H9 (cell line): ENCODE results near the gene VWA5B1. TPM values are rescaled to one million over a fixed set of nuclear protein-coding genes. Genes with fewer than 3 reads are reported as not detected.

Experiments used
- DNase-seq: peaks from one replicate; pipeline ENCODE4 v3.0.0-alpha.2; 2017
- H2AFZ ChIP-seq: one replicate; pipeline ENCODE4 v1.6.1; 2013; ENCODE audit warnings: mild to moderate bottlenecking, low read length, control low read depth, moderate library complexity
- H2AK5ac ChIP-seq: 2 replicates; pipeline ENCODE4 v1.6.1; 2013; ENCODE audit warnings: low read length, control low read depth, mixed read lengths; ENCODE audit not compliant: insufficient read length
- H2BK120ac ChIP-seq: one replicate; pipeline ENCODE4 v1.6.1; 2013; ENCODE audit warnings: low read depth, mild to moderate bottlenecking, low read length, control low read depth, inconsistent platforms; ENCODE audit not compliant: poor library complexity, severe bottlenecking
- H2BK12ac ChIP-seq: 2 replicates; pipeline ENCODE4 v1.6.1; 2013; ENCODE audit warnings: low read length, control low read depth, mixed read lengths, low read depth; ENCODE audit not compliant: insufficient read length
- H2BK15ac ChIP-seq: 2 replicates; pipeline ENCODE4 v1.6.1; 2013; ENCODE audit warnings: low read depth, low read length, control low read depth
- H2BK20ac ChIP-seq: one replicate; pipeline ENCODE4 v1.6.1; 2013; ENCODE audit warnings: low read depth, mild to moderate bottlenecking, low read length, control low read depth, inconsistent platforms; ENCODE audit not compliant: poor library complexity, severe bottlenecking
- H2BK5ac ChIP-seq: 2 replicates; pipeline ENCODE4 v1.6.1; 2013; ENCODE audit warnings: low read length, control low read depth, mixed read lengths; ENCODE audit not compliant: insufficient read length
- H3K14ac ChIP-seq: 2 replicates; pipeline ENCODE4 v1.6.1; 2013; ENCODE audit warnings: low read length, control low read depth; ENCODE audit not compliant: insufficient read depth
- H3K18ac ChIP-seq: 2 replicates; pipeline ENCODE4 v1.6.1; 2013; ENCODE audit warnings: low read depth, mild to moderate bottlenecking, mixed read lengths, low read length, control low read depth; ENCODE audit not compliant: insufficient read length
- H3K23ac ChIP-seq: 2 replicates; pipeline ENCODE4 v1.6.1; 2013; ENCODE audit warnings: low read length, control low read depth, mixed read lengths, low read depth; ENCODE audit not compliant: insufficient read length
- H3K23me2 ChIP-seq: 2 replicates; pipeline ENCODE4 v1.6.1; 2013; ENCODE audit warnings: low read depth, mild to moderate bottlenecking, mixed read lengths, low read length, control low read depth; ENCODE audit not compliant: insufficient read length, poor library complexity, severe bottlenecking
- H3K27ac ChIP-seq: 2 replicates; pipeline ENCODE4 v1.5.1; 2013; ENCODE audit warnings: low read length, control low read depth, mixed read lengths, low read depth; ENCODE audit not compliant: insufficient read length
- H3K27me3 ChIP-seq: 2 replicates; pipeline ENCODE4 v1.6.1; 2013; ENCODE audit warnings: low read length, control low read depth, inconsistent platforms; ENCODE audit not compliant: insufficient read depth
- H3K4ac ChIP-seq: 2 replicates; pipeline ENCODE4 v1.6.1; 2013; ENCODE audit warnings: low read depth, mild to moderate bottlenecking, control low read depth, inconsistent platforms, low read length, moderate library complexity
- H3K4me1 ChIP-seq: 2 replicates; pipeline ENCODE4 v1.6.1; 2013; ENCODE audit warnings: low read length, control low read depth, inconsistent platforms; ENCODE audit not compliant: insufficient read depth
- H3K4me2 ChIP-seq: 2 replicates; pipeline ENCODE4 v1.6.1; 2013; ENCODE audit warnings: low read length, control low read depth, mixed read lengths; ENCODE audit not compliant: insufficient read length, insufficient read depth
- H3K56ac ChIP-seq: 2 replicates; pipeline ENCODE4 v1.6.1; 2013; ENCODE audit warnings: low read depth, mild to moderate bottlenecking, mixed read lengths, low read length, control low read depth; ENCODE audit not compliant: insufficient read length
- H3K79me1 ChIP-seq: 2 replicates; pipeline ENCODE4 v1.6.1; 2013; ENCODE audit warnings: low read depth, mild to moderate bottlenecking, moderate library complexity, low read length, control low read depth, inconsistent platforms; ENCODE audit not compliant: insufficient read depth, poor library complexity, severe bottlenecking
- H3K79me2 ChIP-seq: 2 replicates; pipeline ENCODE4 v1.6.1; 2013; ENCODE audit warnings: low read length, control low read depth, inconsistent platforms; ENCODE audit not compliant: insufficient read depth
- H3K9ac ChIP-seq: 2 replicates; pipeline ENCODE4 v1.6.1; 2013; ENCODE audit warnings: low read length, control low read depth, mixed read lengths; ENCODE audit not compliant: insufficient read length; ENCODE audit errors: extremely low read depth
- H3K9me3 ChIP-seq: one replicate; pipeline ENCODE4 v1.6.1; 2013; ENCODE audit warnings: low read depth, low read length, inconsistent platforms; ENCODE audit not compliant: control insufficient read depth
- H3T11ph ChIP-seq: one replicate; pipeline ENCODE4 v1.6.1; 2013; ENCODE audit warnings: mild to moderate bottlenecking, low read length, control low read depth, inconsistent platforms
- H4K20me1 ChIP-seq: one replicate; pipeline ENCODE4 v1.6.1; 2013; ENCODE audit not compliant: control insufficient read depth, insufficient read length, insufficient read depth
- H4K5ac ChIP-seq: 2 replicates; pipeline ENCODE4 v1.6.1; 2013; ENCODE audit warnings: low read depth, mild to moderate bottlenecking, mixed read lengths, low read length, control low read depth; ENCODE audit not compliant: insufficient read length
- H4K8ac ChIP-seq: replicated peaks from 2 replicates; pipeline ENCODE4 v1.6.1; 2013; ENCODE audit warnings: low read length, control low read depth, mixed read lengths, low read depth; ENCODE audit not compliant: insufficient read length
- H4K91ac ChIP-seq: 2 replicates; pipeline ENCODE4 v1.6.1; 2013; ENCODE audit warnings: low read depth, mild to moderate bottlenecking, moderate library complexity, mixed read lengths, low read length, control low read depth; ENCODE audit not compliant: insufficient read length
- H3K27ac Mint-ChIP-seq, 3 experiments: 2 replicates in 2 of 3; 3 replicates in 1 of 3; pipeline ENCODE4 v1.8.0; 2020 to 2021; ENCODE audit warnings: mixed read lengths in 3 of 3, mild to moderate bottlenecking in 1 of 3, moderate library complexity in 1 of 3
- H3K27me3 Mint-ChIP-seq: 2 replicates; pipeline ENCODE4 v1.8.0; 2021; ENCODE audit warnings: low read depth, mild to moderate bottlenecking, moderate library complexity, mixed read lengths
- H3K36me3 Mint-ChIP-seq, 3 experiments: 2 replicates in 2 of 3; 3 replicates in 1 of 3; pipeline ENCODE4 v1.8.0; 2020 to 2021; ENCODE audit warnings: low read depth in 3 of 3, mixed read lengths in 3 of 3; ENCODE audit not compliant: insufficient read depth in 1 of 3
- H3K4me1 Mint-ChIP-seq, 2 experiments: 2 replicates each; pipeline ENCODE4 v1.8.0; 2020; ENCODE audit warnings: mixed read lengths in 2 of 2
- H3K4me3 Mint-ChIP-seq, 2 experiments: 2 replicates in 1 of 2; 3 replicates in 1 of 2; pipeline ENCODE4 v1.8.0; 2020 to 2021; ENCODE audit warnings: mild to moderate bottlenecking in 2 of 2, mixed read lengths in 2 of 2, moderate library complexity in 1 of 2
- H3K9me3 Mint-ChIP-seq, 2 experiments: 2 replicates in 1 of 2; 3 replicates in 1 of 2; pipeline ENCODE4 v1.8.0; 2020; ENCODE audit warnings: mild to moderate bottlenecking in 2 of 2, mixed read lengths in 2 of 2, moderate library complexity in 1 of 2
- CTCF ChIP-seq: fragments of 200-600 bp; sonication (generic); conservative IDR thresholded peaks from 3 replicates; pipeline ENCODE4 v1.8.0; 2021; ENCODE audit warnings: antibody characterized with exemption, mild to moderate bottlenecking
- WGBS: extraction: QIAGEN DNeasy Blood & Tissue Kit; methylation state at CpG from one replicate; pipeline ENCODE4 v1.1.7; 2013; ENCODE audit warnings: missing lambda C conversion rate, low lambda C conversion rate, mixed read lengths; ENCODE audit not compliant: insufficient read length; ENCODE audit errors: extremely low coverage; 5-methylcytosine and 5-hydroxymethylcytosine counted together
- total RNA-seq: library from RNA; stranded (reverse); gene quantifications from 2 replicates; pipeline ENCODE4 v1.2.1, GENCODE V29; 2021

The VWA5B1 gene
- total RNA-seq, 1 experiment from 2014 or later: not detected

GRCh38 chr1:20389571-20389970 is 98.9 kb downstream of the VWA5B1 start:
- no peak overlapping the region for H2BK15ac ChIP-seq
- H4K5ac ChIP-seq: no peak overlapping the region
- H3K14ac ChIP-seq: no peak overlapping the region
- no peak overlapping the region for H3T11ph ChIP-seq
- no CpG with 5 or more reads among the region's 11 CpGs for WGBS
- no peaks in the 10 kb centered on the region; the same call in 1 of the 2 replicates for H3K27me3 ChIP-seq
- no peak overlapping the region for H3K23ac ChIP-seq
- H3K9ac ChIP-seq: no peak overlapping the region
- Mint-ChIP-seq H3K36me3 (no peaks in the 10 kb centered on the region), H3K9me3 (no peaks in the 10 kb centered on the region), H3K4me3 (no peak overlapping the region), H3K4me1 (peaks cover 17 to 27% of the 10 kb centered on the region in 2 experiments), H3K27ac (no peak overlapping the region), H3K27me3 (peaks cover 95% of the 10 kb centered on the region)
- no peak overlapping the region for H3K56ac ChIP-seq
- no peaks in the 10 kb centered on the region for H3K79me2 ChIP-seq
- H2AK5ac ChIP-seq: no peak overlapping the region
- DNase-seq: no peak
- H3K9me3 ChIP-seq: no peaks in the 10 kb centered on the region
- no peak overlapping the region for H3K18ac ChIP-seq
- H4K20me1 ChIP-seq: no peaks in the 10 kb centered on the region
- no peak overlapping the region for H4K91ac ChIP-seq
- H3K79me1 ChIP-seq: no peaks in the 10 kb centered on the region
- no peak overlapping the region for H2BK5ac ChIP-seq
- no peak overlapping the region for H2AFZ ChIP-seq
- H3K4ac ChIP-seq: no peak overlapping the region
- TF ChIP-seq CTCF: no peak
- H2BK120ac ChIP-seq: no peak overlapping the region
- H4K8ac ChIP-seq: no peak overlapping the region
- H3K23me2 ChIP-seq: no peaks in the 10 kb centered on the region
- no peak overlapping the region for H3K4me2 ChIP-seq
- H3K27ac ChIP-seq: no peak overlapping the region
- no peak overlapping the region for H2BK12ac ChIP-seq
- no peaks in the 10 kb centered on the region for H3K4me1 ChIP-seq
- H2BK20ac ChIP-seq: no peak overlapping the region
